MG63 (cell line): ENCODE measurements around the gene SCAF11. TPM values are rescaled to one million over a fixed set of nuclear protein-coding genes. Genes with fewer than 3 reads are reported as not detected.
"Not testable (repeated sequence)": the region's sequence is repeated elsewhere in the genome, so short reads cannot be mapped to it uniquely, and the experiment has no call there.

ENCODE experiments used
- DNase-seq: peaks from one replicate; pipeline ENCODE4 v3.0.0-alpha.2; 2020
- H3K27me3 ChIP-seq: fragments of 250-450 bp; sonication (Bioruptor Pico); 2 replicates; pipeline ENCODE4 v1.5.1; 2020; ENCODE audit warnings: mild to moderate bottlenecking, moderate library complexity
- H3K36me3 ChIP-seq: fragments of 250-450 bp; sonication (Bioruptor Pico); 2 replicates; pipeline ENCODE4 v1.5.1; 2020; ENCODE audit warnings: mild to moderate bottlenecking, moderate library complexity
- H3K4me3 ChIP-seq: fragments of 250-450 bp; sonication (Bioruptor Pico); 2 replicates; pipeline ENCODE4 v1.5.1; 2020; ENCODE audit warnings: mild to moderate bottlenecking, moderate library complexity
- H3K9me3 ChIP-seq: fragments of 250-450 bp; sonication (Bioruptor Pico); 2 replicates; pipeline ENCODE4 v1.5.1; 2020; ENCODE audit warnings: mild to moderate bottlenecking, moderate library complexity
- total RNA-seq: library from RNA; depleted of rRNA; stranded (reverse); fragments of >200 nt; shearing (Covaris generic); gene quantifications from 2 replicates; pipeline ENCODE4 v1.2.3, GENCODE V29; 2014; ENCODE audit warnings: low replicate concordance; rRNA removed

SCAF11 gene, protein sequence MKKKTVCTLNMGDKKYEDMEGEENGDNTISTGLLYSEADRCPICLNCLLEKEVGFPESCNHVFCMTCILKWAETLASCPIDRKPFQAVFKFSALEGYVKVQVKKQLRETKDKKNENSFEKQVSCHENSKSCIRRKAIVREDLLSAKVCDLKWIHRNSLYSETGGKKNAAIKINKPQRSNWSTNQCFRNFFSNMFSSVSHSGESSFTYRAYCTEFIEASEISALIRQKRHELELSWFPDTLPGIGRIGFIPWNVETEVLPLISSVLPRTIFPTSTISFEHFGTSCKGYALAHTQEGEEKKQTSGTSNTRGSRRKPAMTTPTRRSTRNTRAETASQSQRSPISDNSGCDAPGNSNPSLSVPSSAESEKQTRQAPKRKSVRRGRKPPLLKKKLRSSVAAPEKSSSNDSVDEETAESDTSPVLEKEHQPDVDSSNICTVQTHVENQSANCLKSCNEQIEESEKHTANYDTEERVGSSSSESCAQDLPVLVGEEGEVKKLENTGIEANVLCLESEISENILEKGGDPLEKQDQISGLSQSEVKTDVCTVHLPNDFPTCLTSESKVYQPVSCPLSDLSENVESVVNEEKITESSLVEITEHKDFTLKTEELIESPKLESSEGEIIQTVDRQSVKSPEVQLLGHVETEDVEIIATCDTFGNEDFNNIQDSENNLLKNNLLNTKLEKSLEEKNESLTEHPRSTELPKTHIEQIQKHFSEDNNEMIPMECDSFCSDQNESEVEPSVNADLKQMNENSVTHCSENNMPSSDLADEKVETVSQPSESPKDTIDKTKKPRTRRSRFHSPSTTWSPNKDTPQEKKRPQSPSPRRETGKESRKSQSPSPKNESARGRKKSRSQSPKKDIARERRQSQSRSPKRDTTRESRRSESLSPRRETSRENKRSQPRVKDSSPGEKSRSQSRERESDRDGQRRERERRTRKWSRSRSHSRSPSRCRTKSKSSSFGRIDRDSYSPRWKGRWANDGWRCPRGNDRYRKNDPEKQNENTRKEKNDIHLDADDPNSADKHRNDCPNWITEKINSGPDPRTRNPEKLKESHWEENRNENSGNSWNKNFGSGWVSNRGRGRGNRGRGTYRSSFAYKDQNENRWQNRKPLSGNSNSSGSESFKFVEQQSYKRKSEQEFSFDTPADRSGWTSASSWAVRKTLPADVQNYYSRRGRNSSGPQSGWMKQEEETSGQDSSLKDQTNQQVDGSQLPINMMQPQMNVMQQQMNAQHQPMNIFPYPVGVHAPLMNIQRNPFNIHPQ (N-terminal part only)
- total RNA-seq: 57.2 and 78.3 TPM in 2 replicates

- Histone ChIP-seq H3K27me3 (no peaks in the 10 kb centered on the region), H3K4me3 (peak within 1 kb of the TSS; percentile 96), H3K36me3 (peaks cover 21% of the 10 kb centered on the region), H3K9me3 (no peaks in the 10 kb centered on the region)
- DNase-seq: peak; percentile 99
Measured at GRCh38 chr12:45990468-45991283, at the start of gene SCAF11. Gene SCAF11 (minus strand): TSS chr12:45990574. CDS start chr12:45964167, 26,407 bp downstream.

DNA sequence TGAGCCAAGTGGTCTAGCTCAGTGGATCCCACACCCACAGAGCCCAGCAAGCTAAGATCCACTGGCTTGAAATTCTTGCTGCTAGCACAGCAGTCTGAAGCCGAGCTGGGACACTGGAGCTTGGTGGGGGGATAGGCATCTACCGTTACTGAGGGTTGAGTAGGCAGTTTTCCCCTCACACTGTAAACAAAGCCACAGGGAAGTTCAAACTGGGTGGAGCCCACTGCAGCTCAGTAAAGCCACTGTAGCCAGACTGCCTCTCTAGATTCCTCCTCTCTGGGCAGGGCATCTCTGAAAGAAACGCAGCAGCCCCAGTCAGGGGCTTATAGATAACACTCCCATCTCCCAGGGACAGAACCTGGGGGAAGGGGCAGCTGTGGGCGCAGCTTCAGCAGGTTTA lies 46.7 kb upstream of the SCAF11 start:
- not testable (repeated sequence) for H3K27me3 ChIP-seq, H3K4me3 ChIP-seq, H3K36me3 ChIP-seq, DNase-seq, H3K9me3 ChIP-seq

- no peaks in the 10 kb centered on the region for H3K36me3 ChIP-seq
- peaks cover 22% of the 10 kb centered on the region for H3K9me3 ChIP-seq
- no peak overlapping the region for H3K4me3 ChIP-seq
- H3K27me3 ChIP-seq: no peaks in the 10 kb centered on the region
- DNase-seq: no peak
Measured at GRCh38 chr12:46027172-46027571, 36.8 kb upstream of the SCAF11 start.

GRCh38 chr12:46024099-46024498 lies 33.7 kb upstream of the SCAF11 start:
- Histone ChIP-seq H3K9me3 (peaks cover 31% of the 10 kb centered on the region), H3K36me3 (no peaks in the 10 kb centered on the region), H3K27me3 (no peaks in the 10 kb centered on the region), H3K4me3 (no peak overlapping the region)
- no peak for DNase-seq

DNA sequence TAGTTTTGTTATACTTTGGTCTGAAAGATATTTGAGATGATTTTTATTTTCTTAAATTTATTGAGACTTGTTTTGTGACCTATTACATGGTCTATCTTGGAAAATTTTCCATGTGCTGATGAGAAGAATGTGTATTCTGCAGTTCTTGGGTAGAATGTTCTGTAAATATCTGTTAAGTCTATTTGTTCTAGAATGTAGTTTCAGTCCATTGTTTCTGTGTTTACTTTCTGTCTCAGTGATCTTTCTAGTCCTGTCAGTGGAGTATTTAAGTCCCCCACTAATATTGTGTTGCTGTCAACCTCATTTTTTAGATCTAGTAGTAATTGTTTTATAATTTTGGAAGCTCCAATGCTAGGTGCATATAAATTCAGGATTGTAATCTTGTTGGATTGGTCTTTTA lies 30.4 kb upstream of the SCAF11 start:
- no peak for DNase-seq
- peaks cover 11% of the 10 kb centered on the region for H3K9me3 ChIP-seq
- H3K36me3 ChIP-seq: no peaks in the 10 kb centered on the region
- H3K27me3 ChIP-seq: no peaks in the 10 kb centered on the region
- H3K4me3 ChIP-seq: no peak overlapping the region

DNA sequence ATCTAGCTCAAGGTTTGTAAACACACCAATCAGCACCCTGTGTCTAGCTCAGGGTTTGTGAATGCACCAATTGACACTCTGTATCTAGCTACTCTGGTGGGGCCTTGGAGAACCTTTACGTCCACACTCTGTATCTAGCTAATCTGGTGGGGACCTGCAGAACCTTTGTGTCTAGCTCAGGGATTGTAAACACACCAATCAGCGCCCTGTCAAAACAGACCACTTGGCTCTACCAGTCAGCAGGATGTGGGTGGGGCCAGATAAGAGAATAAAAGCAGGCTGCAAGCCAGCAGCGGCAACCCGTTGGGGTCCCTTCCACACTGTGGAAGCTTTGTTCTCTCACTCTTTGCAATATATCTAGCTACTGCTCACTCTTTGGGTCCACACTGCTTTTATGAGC lies 28.3 kb upstream of the SCAF11 start:
- H3K9me3 ChIP-seq: peaks cover 11% of the 10 kb centered on the region; the same call in 1 of the 2 replicates
- H3K4me3 ChIP-seq, H3K27me3 ChIP-seq, H3K36me3 ChIP-seq, DNase-seq: not testable (repeated sequence)

DNA sequence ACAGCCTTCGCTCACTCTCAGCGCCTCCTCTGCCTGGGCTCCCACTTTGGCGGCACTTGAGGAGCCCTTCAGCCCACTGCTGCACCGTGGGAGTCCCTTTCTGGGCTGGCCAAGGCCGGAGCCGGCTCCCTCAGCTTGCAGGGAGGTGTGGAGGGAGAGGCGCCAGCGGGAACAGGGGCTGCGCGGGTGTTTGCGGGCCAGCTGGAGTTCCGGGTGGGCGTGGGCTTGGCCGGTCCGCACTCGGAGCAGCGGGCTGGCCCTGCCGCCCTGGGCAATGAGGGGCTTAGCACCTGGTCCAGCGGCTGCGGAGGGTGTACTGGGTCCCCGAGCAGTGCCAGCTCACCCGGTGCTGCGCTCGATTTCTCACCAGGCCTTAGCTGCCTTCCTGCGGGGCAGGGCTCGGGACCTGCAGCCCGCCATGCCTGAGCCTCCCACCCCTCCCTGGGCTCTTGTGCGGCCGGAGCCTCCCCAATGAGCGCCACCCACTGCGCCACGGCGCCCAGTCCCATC lies 27.5 kb upstream of the SCAF11 start:
- H3K4me3 ChIP-seq, H3K36me3 ChIP-seq, H3K27me3 ChIP-seq, DNase-seq: not testable (repeated sequence)
- peaks cover 11% of the 10 kb centered on the region; the same call in 1 of the 2 replicates for H3K9me3 ChIP-seq

- no peak for DNase-seq
- H3K9me3 ChIP-seq: no peaks in the 10 kb centered on the region
- no peaks in the 10 kb centered on the region for H3K27me3 ChIP-seq
- H3K4me3 ChIP-seq: no peak overlapping the region
- H3K36me3 ChIP-seq: no peaks in the 10 kb centered on the region
Measured at GRCh38 chr12:46005823-46006222, 15.4 kb upstream of the SCAF11 start.

DNA sequence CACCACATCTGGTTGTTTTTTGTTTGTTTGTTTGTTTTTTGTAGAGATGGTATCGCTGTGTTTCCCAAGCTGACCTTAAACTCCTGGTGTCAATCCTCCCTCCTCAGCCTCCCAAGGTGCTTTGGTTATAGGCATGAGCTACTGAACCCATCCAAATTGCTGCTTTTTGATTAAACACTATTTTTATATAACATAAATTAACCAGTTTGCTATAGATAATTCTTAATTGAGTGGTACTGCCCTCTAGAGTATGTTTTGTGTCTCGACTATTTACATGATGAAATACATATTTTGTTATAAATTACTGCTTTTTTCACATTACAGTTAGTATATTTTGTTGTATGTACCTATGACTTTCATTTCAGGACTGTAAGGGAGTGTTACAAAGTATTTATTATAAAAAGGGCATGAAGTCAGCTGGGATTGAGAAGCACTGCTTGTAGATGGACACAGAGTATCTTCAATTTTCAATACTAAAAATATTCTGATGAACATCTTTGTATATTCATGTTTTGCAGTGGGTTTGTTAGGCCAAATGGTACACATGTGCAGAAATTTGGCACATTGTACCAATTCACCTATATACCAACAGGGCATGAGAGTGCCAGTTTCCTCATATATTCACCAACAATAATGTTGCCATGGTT lies 14.9 kb upstream of the SCAF11 start:
- H3K27me3 ChIP-seq: no peaks in the 10 kb centered on the region
- H3K36me3 ChIP-seq: no peaks in the 10 kb centered on the region
- no peak for DNase-seq
- H3K4me3 ChIP-seq: no peak overlapping the region
- H3K9me3 ChIP-seq: no peaks in the 10 kb centered on the region

DNA sequence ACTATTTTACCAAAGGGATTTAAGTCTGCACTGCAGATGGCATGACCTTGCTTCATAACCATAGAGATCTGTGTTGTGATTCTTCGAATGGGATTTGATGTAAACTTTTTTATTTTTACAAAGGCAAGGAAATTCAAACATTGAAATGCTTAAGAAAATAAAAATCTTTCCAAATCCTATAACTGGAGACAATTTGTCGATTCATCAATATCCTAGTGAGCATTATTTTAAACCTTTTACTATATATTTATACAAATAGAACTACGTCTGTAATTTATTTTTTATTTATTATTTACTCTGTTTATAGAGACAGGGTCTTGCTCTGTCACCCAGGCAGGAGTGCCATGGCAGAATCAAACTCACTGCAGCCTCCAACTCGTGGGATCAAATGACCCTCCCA lies 14.3 kb upstream of the SCAF11 start:
- H3K9me3 ChIP-seq: no peaks in the 10 kb centered on the region
- no peaks in the 10 kb centered on the region for H3K36me3 ChIP-seq
- H3K4me3 ChIP-seq: no peak overlapping the region
- H3K27me3 ChIP-seq: no peaks in the 10 kb centered on the region
- no peak for DNase-seq

DNA sequence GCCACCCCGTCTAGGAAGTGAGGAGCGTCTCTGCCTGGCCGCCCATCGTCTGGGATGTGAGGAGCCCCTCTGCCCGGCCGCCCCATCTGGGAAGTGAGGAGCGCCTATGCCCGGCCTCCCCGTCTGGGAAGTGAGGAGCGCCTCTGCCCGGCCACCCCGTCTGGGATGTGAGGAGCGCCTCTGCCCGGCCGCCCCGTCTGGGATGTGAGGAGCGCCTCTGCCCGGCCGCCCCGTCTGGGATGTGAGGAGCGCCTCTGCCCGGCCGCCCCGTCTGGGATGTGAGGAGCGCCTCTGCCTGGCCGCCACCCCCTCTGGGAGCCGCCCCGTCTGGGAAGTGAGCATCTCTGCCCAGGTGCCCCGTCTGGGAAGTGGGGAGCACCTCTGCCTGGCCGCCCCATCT lies 9.7 kb upstream of the SCAF11 start:
- not testable (repeated sequence) for H3K27me3 ChIP-seq, H3K36me3 ChIP-seq, H3K4me3 ChIP-seq, DNase-seq, H3K9me3 ChIP-seq

DNA sequence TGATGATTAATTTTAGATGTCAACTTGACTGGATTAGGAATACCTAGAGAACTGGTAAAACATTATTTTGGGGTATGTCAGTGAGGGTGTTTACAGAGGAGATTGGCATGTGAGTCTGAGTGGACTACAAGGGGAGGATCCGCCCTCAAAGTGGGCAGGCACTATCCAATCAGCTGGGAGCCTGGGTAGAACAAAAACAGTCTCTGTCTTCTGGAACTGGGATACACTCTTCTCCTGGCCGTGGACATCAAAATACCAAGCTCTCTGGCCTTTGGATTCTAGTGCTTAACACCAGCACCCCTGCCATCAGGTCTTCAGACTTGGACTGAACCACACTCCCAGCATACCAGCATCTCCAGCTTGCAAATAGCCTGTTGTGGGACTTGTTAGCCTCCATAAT lies 4.4 kb upstream of the SCAF11 start:
- Histone ChIP-seq H3K36me3 (no peaks in the 10 kb centered on the region), H3K27me3 (no peaks in the 10 kb centered on the region), H3K4me3 (no peak overlapping the region), H3K9me3 (no peaks in the 10 kb centered on the region)
- no peak for DNase-seq

DNA sequence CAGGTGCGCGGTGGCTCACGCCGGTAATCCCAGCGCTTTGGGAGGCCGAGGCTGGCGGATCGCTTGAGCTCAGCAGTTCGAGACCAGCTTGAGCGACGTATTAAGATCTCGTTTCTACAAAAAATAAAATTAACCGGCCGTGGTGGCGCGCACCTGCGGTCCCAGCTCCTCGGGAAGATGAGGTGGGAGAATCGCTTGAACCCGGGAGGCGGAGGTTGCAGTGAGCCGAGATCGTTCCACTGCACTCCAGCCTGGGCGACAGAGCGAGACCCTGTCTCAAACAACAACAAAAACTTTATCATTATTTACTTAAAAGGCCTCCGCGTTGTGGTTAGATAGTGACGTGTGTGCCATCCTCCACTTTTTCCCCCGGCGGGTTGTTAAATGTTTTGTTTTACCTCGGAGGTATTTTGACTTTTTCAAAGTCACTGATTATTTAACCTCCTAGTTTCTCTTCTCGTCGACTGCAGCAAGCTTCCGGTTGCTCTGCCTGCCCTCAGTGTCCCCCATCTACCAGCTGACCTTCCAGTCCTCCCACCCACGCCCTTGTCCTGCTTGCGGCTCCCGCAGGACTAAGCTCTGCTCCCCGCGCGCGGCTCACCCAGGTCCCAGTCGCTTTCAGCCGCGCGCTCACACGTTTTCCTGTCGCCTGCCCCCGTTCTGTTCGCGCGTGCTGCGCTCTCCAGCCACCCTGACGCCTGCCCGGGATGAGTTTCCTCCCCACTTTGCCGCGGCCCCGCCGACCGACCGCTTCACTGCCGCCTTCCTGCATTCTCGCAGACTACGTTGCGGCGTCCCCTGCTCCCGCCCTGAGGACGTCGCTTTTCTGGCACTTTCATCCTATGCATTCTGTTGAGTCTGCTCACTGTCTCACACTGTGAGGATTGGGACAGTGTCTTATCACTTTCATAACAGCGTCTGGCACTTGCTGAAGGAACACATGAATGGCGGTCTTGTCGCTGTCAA lies 1.2 kb upstream of the SCAF11 start:
- Histone ChIP-seq H3K36me3 (peaks cover 14% of the 10 kb centered on the region), H3K27me3 (no peaks in the 10 kb centered on the region), H3K4me3 (peak overlapping the region; percentile 96), H3K9me3 (no peaks in the 10 kb centered on the region)
- DNase-seq: peak; percentile 82

DNA sequence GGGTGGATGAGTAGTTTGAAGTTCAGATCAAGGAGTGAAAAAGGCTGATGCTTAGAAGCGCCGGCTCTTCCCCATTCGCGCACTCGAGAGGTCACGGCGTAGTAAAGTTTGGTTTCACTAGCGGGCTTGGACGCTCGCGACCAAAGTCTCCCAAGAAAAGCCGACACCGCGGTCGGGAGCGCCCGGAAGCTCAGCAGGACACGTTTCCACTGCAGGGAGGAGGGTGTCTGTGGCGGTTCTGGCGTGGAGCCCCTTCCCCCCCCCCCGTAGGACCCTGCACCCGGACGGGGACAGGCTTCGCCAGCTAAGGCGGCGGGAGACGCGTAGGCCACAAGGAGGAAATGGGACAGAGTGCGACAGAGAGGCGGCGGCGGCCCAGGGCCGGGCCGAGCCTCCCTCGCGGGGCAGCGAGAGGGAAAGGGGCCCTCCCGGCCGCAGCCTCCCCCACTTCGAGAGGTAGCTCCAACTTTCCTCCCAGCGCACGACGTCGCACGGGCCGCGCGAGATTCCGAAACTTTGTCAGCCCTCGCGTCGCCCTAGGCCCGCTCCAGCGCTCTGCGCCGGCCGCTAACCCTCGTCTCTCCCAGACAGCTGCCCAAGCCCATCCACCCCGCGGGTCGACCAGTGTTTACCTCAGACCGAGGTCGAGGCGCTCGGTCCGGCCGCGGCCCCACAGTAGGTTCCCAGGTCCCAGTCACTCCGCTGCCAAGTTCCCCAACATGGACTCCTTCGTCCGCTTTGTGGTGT lies 480 bp downstream of the SCAF11 start:
- no peaks in the 10 kb centered on the region for H3K27me3 ChIP-seq
- H3K4me3 ChIP-seq: peak overlapping the region; percentile 96
- DNase-seq: peak; percentile 69
- no peaks in the 10 kb centered on the region for H3K9me3 ChIP-seq
- H3K36me3 ChIP-seq: peaks cover 27% of the 10 kb centered on the region
